SK-N-SH (cell line): ENCODE measurements around the gene MN1. TPM values are rescaled to one million over a fixed set of nuclear protein-coding genes. Genes with fewer than 3 reads are reported as not detected.

Experiments used
- CTCF ChIA-PET: fragments of 300-600, 350-600 bp; formaldehyde crosslinking; extraction: SDS; loops from one replicate; lab custom pipeline; 2021; lab: Yijun Ruan, JAX
- POLR2A ChIA-PET: fragments of 350-600 bp; sonication (Branson Sonifier 250); formaldehyde crosslinking; extraction: SDS; loops from one replicate; lab custom pipeline; 2020; ENCODE audit warnings: antibody characterized with exemption, inconsistent platforms; lab: Yijun Ruan, JAX
- DNase-seq: peaks from one replicate; pipeline ENCODE4 v3.0.0; 2012
- H2AFZ ChIP-seq: fragments of 200-600 bp; sonication (generic); 2 replicates; pipeline ENCODE4 v1.8.1; 2016; ENCODE audit warnings: antibody characterized with exemption, mild to moderate bottlenecking, low read depth
- H3F3A ChIP-seq: fragments of 200-600 bp; sonication (generic); replicated peaks from 2 replicates; pipeline ENCODE3; 2016; ENCODE audit warnings: antibody characterized with exemption, mild to moderate bottlenecking; ENCODE audit not compliant: insufficient read depth
- H3K27ac ChIP-seq, 2 experiments: fragments of 200-500 bp in 1 of 2; fragments of 200-600 bp in 1 of 2; sonication (Bioruptor generic) in 1 of 2; sonication (generic), shearing (Covaris generic) in 1 of 2; 2 replicates each; pipeline versions ENCODE4 v1.5.1 to v1.6.1; 2014 to 2016; ENCODE audit warnings: low read depth in 2 of 2, inconsistent platforms in 1 of 2, low read length in 1 of 2, mild to moderate bottlenecking in 1 of 2, mixed read lengths in 1 of 2
- H3K27me3 ChIP-seq: fragments of 200-600 bp; sonication (generic), shearing (Covaris generic); 2 replicates; pipeline ENCODE4 v1.6.1; 2016; ENCODE audit warnings: mixed run types; ENCODE audit not compliant: insufficient read depth
- H3K36me3 ChIP-seq, 2 experiments: fragments of 200-500 bp in 1 of 2; fragments of 200-600 bp in 1 of 2; sonication (Bioruptor generic) in 1 of 2; sonication (generic) in 1 of 2; replicated peaks in 1 of 2; 2 replicates each; pipeline versions ENCODE3 to v1.5.1; 2014 to 2016; ENCODE audit warnings: low read length in 1 of 2, mild to moderate bottlenecking in 1 of 2; ENCODE audit not compliant: insufficient read depth in 2 of 2, control insufficient read depth in 1 of 2
- H3K4me1 ChIP-seq, 2 experiments: fragments of 200-500 bp in 1 of 2; fragments of 200-600 bp in 1 of 2; sonication (Bioruptor generic) in 1 of 2; sonication (generic), shearing (Covaris generic) in 1 of 2; 2 replicates each; pipeline versions ENCODE4 v1.5.1 to v1.6.1; 2014 to 2016; ENCODE audit warnings: low read depth in 1 of 2, low read length in 1 of 2, mixed run types in 1 of 2; ENCODE audit not compliant: insufficient read depth in 2 of 2, control insufficient read depth in 1 of 2
- H3K4me2 ChIP-seq: fragments of 200-600 bp; sonication (generic), shearing (Covaris generic); 2 replicates; pipeline ENCODE4 v1.6.1; 2017; ENCODE audit warnings: mixed run types
- H3K4me3 ChIP-seq, 2 experiments: fragments of 200-500 bp in 1 of 2; fragments of 200-600 bp in 1 of 2; sonication (Bioruptor generic) in 1 of 2; sonication (generic), shearing (Covaris generic) in 1 of 2; 2 replicates each; pipeline versions ENCODE4 v1.5.1 to v1.8.1; 2014 to 2016; ENCODE audit warnings: low read depth in 2 of 2, inconsistent platforms in 1 of 2, low read length in 1 of 2, mild to moderate bottlenecking in 1 of 2, mixed read lengths in 1 of 2, moderate library complexity in 1 of 2
- H3K79me2 ChIP-seq: fragments of 200-600 bp; sonication (generic); 2 replicates; pipeline ENCODE4 v1.8.1; 2017; ENCODE audit warnings: mild to moderate bottlenecking; ENCODE audit not compliant: insufficient read depth
- H3K9ac ChIP-seq: fragments of 200-600 bp; sonication (generic); 2 replicates; pipeline ENCODE4 v1.6.1; 2017; ENCODE audit warnings: mixed run types
- H3K9me2 ChIP-seq: fragments of 200-600 bp; sonication (generic); 2 replicates; pipeline ENCODE4 v1.6.1; 2017; ENCODE audit warnings: mixed run types
- H3K9me3 ChIP-seq: fragments of 200-600 bp; sonication (generic); 2 replicates; pipeline ENCODE4 v1.6.1; 2017; ENCODE audit warnings: mixed run types, mild to moderate bottlenecking, moderate library complexity
- H4K20me1 ChIP-seq: fragments of 200-600 bp; sonication (generic); 2 replicates; pipeline ENCODE4 v1.6.1; 2017; ENCODE audit warnings: mild to moderate bottlenecking, mixed run types; ENCODE audit not compliant: insufficient read depth
- CHD2 ChIP-seq: fragments of 150-350 bp; IDR thresholded peaks from 2 replicates; pipeline ENCODE4 v1.6.1; 2018; ENCODE audit warnings: low read length; ENCODE audit not compliant: partially characterized antibody
- FOSL2 ChIP-seq: IDR thresholded peaks from 2 replicates; pipeline ENCODE4 v1.4.0; 2012; ENCODE audit warnings: low read depth, mild to moderate bottlenecking, moderate library complexity, borderline replicate concordance
- FOXJ3 ChIP-seq: sonication (generic); formaldehyde crosslinking; IDR thresholded peaks from 2 replicates; pipeline ENCODE4 v1.5.1; 2020; ENCODE audit warnings: mild to moderate bottlenecking, missing genetic modification reagents
- FOXM1 ChIP-seq: IDR thresholded peaks from 2 replicates; pipeline ENCODE4 v1.4.0; 2012; ENCODE audit warnings: low read depth, mild to moderate bottlenecking
- GABPA ChIP-seq: IDR thresholded peaks from 2 replicates; pipeline ENCODE4 v1.4.0; 2012; ENCODE audit warnings: low read depth, mild to moderate bottlenecking
- IRF3 ChIP-seq: fragments of 150-350 bp; IDR thresholded peaks from 2 replicates; pipeline ENCODE4 v1.6.1; 2016; ENCODE audit warnings: mild to moderate bottlenecking, low read depth, low read length
- JUND ChIP-seq: IDR thresholded peaks from 2 replicates; pipeline ENCODE4 v1.4.0; 2012
- MAX ChIP-seq: IDR thresholded peaks from 2 replicates; pipeline ENCODE4 v1.4.0; 2012; ENCODE audit warnings: low read depth
- MEF2A ChIP-seq: IDR thresholded peaks from 2 replicates; pipeline ENCODE4 v1.4.0; 2012; ENCODE audit warnings: low read depth, borderline replicate concordance
- MXI1 ChIP-seq: IDR thresholded peaks from 2 replicates; pipeline ENCODE4 v1.6.1; 2012; ENCODE audit warnings: mild to moderate bottlenecking, low read depth, low read length, improper control_type of control experiment
- PBX3 ChIP-seq: IDR thresholded peaks from 2 replicates; pipeline ENCODE4; 2012
- POLR2AphosphoS5 ChIP-seq: IDR thresholded peaks from 2 replicates; pipeline ENCODE4 v1.6.1; 2012; ENCODE audit warnings: low read depth, low read length
- RAD21 ChIP-seq: IDR thresholded peaks from 2 replicates; pipeline ENCODE4 v1.6.1; 2012; ENCODE audit warnings: mild to moderate bottlenecking, low read length
- RCOR1 ChIP-seq: fragments of 150-350 bp; IDR thresholded peaks from 2 replicates; pipeline ENCODE4 v1.6.1; 2017; ENCODE audit warnings: antibody characterized with exemption, low read length
- RFX5 ChIP-seq: IDR thresholded peaks from 2 replicates; pipeline ENCODE4 v1.6.1; 2012; ENCODE audit warnings: mild to moderate bottlenecking, improper control_type of control experiment, low read length
- RXRA ChIP-seq: IDR thresholded peaks from 2 replicates; pipeline ENCODE4 v1.4.0; 2012; ENCODE audit warnings: low read depth, mild to moderate bottlenecking, borderline replicate concordance
- SIN3A ChIP-seq: IDR thresholded peaks from 2 replicates; pipeline ENCODE4 v1.6.1; 2012; ENCODE audit warnings: low read depth, mild to moderate bottlenecking, low read length, moderate library complexity, borderline replicate concordance
- SMC3 ChIP-seq: IDR thresholded peaks from 2 replicates; pipeline ENCODE4 v1.6.1; 2012; ENCODE audit warnings: low read depth, low read length, improper control_type of control experiment
- TEAD4 ChIP-seq: IDR thresholded peaks from 2 replicates; pipeline ENCODE4 v1.4.0; 2012; ENCODE audit warnings: mild to moderate bottlenecking, borderline replicate concordance; ENCODE audit not compliant: insufficient read depth
- YY1 ChIP-seq: IDR thresholded peaks from 2 replicates; pipeline ENCODE4 v1.4.0; 2012; ENCODE audit warnings: low read depth, mild to moderate bottlenecking
- WGBS: methylation state at CpG from one replicate; pipeline ENCODE4 v1.1.6; 2017; ENCODE audit warnings: low lambda C conversion rate; 5-methylcytosine and 5-hydroxymethylcytosine counted together
- polyA plus RNA-seq, 3 experiments: library from polyadenylated mRNA; depleted of rRNA; stranded (reverse); fragments of >200 nt; gene quantifications; 2 replicates each; pipeline ENCODE4 v1.2.3, GENCODE V29; 2012

MN1 gene
- polyA plus RNA-seq, 1 of the 3 experiments (the other 2 are of a cell fraction) = 0.20 TPM

- H3F3A ChIP-seq = no peaks in the 10 kb centered on the region
- H3K4me3 ChIP-seq = no peak overlapping the region
- DNase-seq = no peak
- no peaks in the 10 kb centered on the region for H3K4me1 ChIP-seq
- H3K9me2 ChIP-seq = no peaks in the 10 kb centered on the region
- no peak overlapping the region for H3K9ac ChIP-seq
- no peaks in the 10 kb centered on the region for H3K27me3 ChIP-seq
- TF ChIP-seq RXRA = no peak
- TF ChIP-seq MEF2A = no peak
- no peak for TF ChIP-seq CHD2
- TF ChIP-seq TEAD4 = no peak
- TF ChIP-seq YY1 = no peak
- TF ChIP-seq FOXJ3 = no peak
- TF ChIP-seq MAX = no peak
- no peak for TF ChIP-seq FOSL2
- no peak for TF ChIP-seq IRF3
- no peak for TF ChIP-seq PBX3
- TF ChIP-seq RFX5 = no peak
- TF ChIP-seq RAD21 = no peak
- TF ChIP-seq SMC3 = no peak
- no peak for TF ChIP-seq SIN3A
- TF ChIP-seq GABPA = no peak
- no peak for TF ChIP-seq MXI1
- H4K20me1 ChIP-seq = no peaks in the 10 kb centered on the region
- H3K79me2 ChIP-seq = no peaks in the 10 kb centered on the region
- no peaks in the 10 kb centered on the region for H3K36me3 ChIP-seq
- no peak overlapping the region for H2AFZ ChIP-seq
- ChIA-PET CTCF (no interaction called here), POLR2A (no interaction called here)
- H3K4me2 ChIP-seq = no peak overlapping the region
- 68% methylated on average over 9 of the region's 14 CpGs for WGBS
- H3K27ac ChIP-seq = no peak overlapping the region
- H3K9me3 ChIP-seq = no peaks in the 10 kb centered on the region
Observed at GRCh38 chr22:27786291-27786932, 15.1 kb downstream of the MN1 start.

GRCh38 chr22:27785831-27786230, 15.7 kb downstream of the MN1 start:
- no peak overlapping the region for H2AFZ ChIP-seq
- no peak overlapping the region for H3K4me2 ChIP-seq
- no peaks in the 10 kb centered on the region for H3K9me3 ChIP-seq
- no peaks in the 10 kb centered on the region for H3K79me2 ChIP-seq
- no peaks in the 10 kb centered on the region for H3K27me3 ChIP-seq
- ChIA-PET CTCF (interaction anchor here (1.2 kb wide), 1 partner anchor 23 kb away, joined by 4 read pairs; no protein-coding TSS in a partner anchor), POLR2A (no interaction called here)
- no peaks in the 10 kb centered on the region for H3F3A ChIP-seq
- H3K4me1 ChIP-seq = no peaks in the 10 kb centered on the region
- H3K27ac ChIP-seq = no peak overlapping the region
- H3K4me3 ChIP-seq = no peak overlapping the region
- 75% methylated on average over 12 of the region's 12 CpGs for WGBS
- DNase-seq = no peak
- no peaks in the 10 kb centered on the region for H3K36me3 ChIP-seq
- H4K20me1 ChIP-seq = no peaks in the 10 kb centered on the region
- TF ChIP-seq FOXM1 = no peak
- TF ChIP-seq MEF2A = no peak
- TF ChIP-seq RCOR1 = no peak
- TF ChIP-seq JUND = no peak
- TF ChIP-seq GABPA = no peak
- TF ChIP-seq TEAD4 = no peak
- TF ChIP-seq POLR2AphosphoS5 = no peak
- no peak for TF ChIP-seq FOXJ3
- TF ChIP-seq SMC3 = no peak
- H3K9ac ChIP-seq = no peak overlapping the region
- no peaks in the 10 kb centered on the region for H3K9me2 ChIP-seq
